ENCODE results near the gene OCA2. TPM values are rescaled to one million over a fixed set of nuclear protein-coding genes. Genes with fewer than 3 reads are reported as not detected.

Gene OCA2
- polyA plus RNA-seq, 1 donor (not counting 4 experiments of a cell fraction or from before 2014, with no cell fraction given), result 0.05 TPM

GRCh38 chr15:27826411-27826810 lies 272.7 kb downstream of the OCA2 start:
- Histone ChIP-seq H3K27ac (ENCODE audit: control insufficient read depth, insufficient read depth, low read length) (no peak overlapping the region), H3K79me2 (ENCODE audit: control insufficient read depth, insufficient read depth, low read length) (no peaks in the 10 kb centered on the region), H3K36me3 (ENCODE audit: control insufficient read depth in 2 of 2, extremely low read depth in 1 of 2, insufficient read depth in 2 of 2, low read length in 2 of 2) (no peaks in the 10 kb centered on the region), H3K4me1 (ENCODE audit: control insufficient read depth, extremely low read depth, insufficient read depth, low read length) (no peaks in the 10 kb centered on the region), H2AFZ (ENCODE audit: control insufficient read depth, low read length) (no peak overlapping the region), H3K9ac (ENCODE audit: control insufficient read depth, extremely low read depth, insufficient read depth, low read length) (no peak overlapping the region), H3K9me3 (ENCODE audit: control insufficient read depth, low read depth, low read length) (no peaks in the 10 kb centered on the region), H3K27me3 (ENCODE audit: control insufficient read depth, extremely low read depth, insufficient read depth, low read length) (no peaks in the 10 kb centered on the region), H3K4me3 (ENCODE audit: control insufficient read depth in 2 of 3, extremely low read depth in 1 of 3, insufficient read depth in 2 of 3, low read depth in 1 of 3, low read length in 3 of 3) (no peak overlapping the region), H3K4me2 (ENCODE audit: control insufficient read depth, extremely low read depth, insufficient read depth, low read depth, low read length) (no peak overlapping the region), H4K20me1 (ENCODE audit: control insufficient read depth, extremely low read depth, insufficient read depth, low read length) (no peaks in the 10 kb centered on the region), H3K9me1 (ENCODE audit: control insufficient read depth, extremely low read depth, insufficient read depth, low read length) (no peaks in the 10 kb centered on the region)
- DNase-seq (ENCODE audit: low read depth, low spot score) (no peak), FAIRE-seq (no peak)
- TF ChIP-seq EZH2 (IDR thresholded peaks at IDR 0.05; ENCODE audit: low read length), result no peak
- TF ChIP-seq CTCF (optimal IDR thresholded peaks at IDR 0.05 in 1 of 3, IDR thresholded peaks at IDR 0.05 in 1 of 3, conservative IDR thresholded peaks at IDR 0.05 in 1 of 3; ENCODE audit: extremely low read depth in 1 of 3, insufficient read depth in 2 of 3, low read length in 3 of 3), result no peak
- dilution Hi-C loops (cut with MboI; ENCODE audit: extremely low pct_ligation_motif_present, low sequenced_read_pairs), result no loop called here

GRCh38 chr15:27824841-27825422 lies 274.2 kb downstream of the OCA2 start:
- Histone ChIP-seq H3K9me1 (ENCODE audit: control insufficient read depth, extremely low read depth, insufficient read depth, low read length) (no peaks in the 10 kb centered on the region), H3K9ac (ENCODE audit: control insufficient read depth, extremely low read depth, insufficient read depth, low read length) (no peak overlapping the region), H3K36me3 (ENCODE audit: control insufficient read depth in 2 of 2, extremely low read depth in 1 of 2, insufficient read depth in 2 of 2, low read length in 2 of 2) (no peaks in the 10 kb centered on the region), H3K4me2 (ENCODE audit: control insufficient read depth, extremely low read depth, insufficient read depth, low read depth, low read length) (no peak overlapping the region), H3K4me3 (ENCODE audit: control insufficient read depth in 2 of 3, extremely low read depth in 1 of 3, insufficient read depth in 2 of 3, low read depth in 1 of 3, low read length in 3 of 3) (no peak overlapping the region), H4K20me1 (ENCODE audit: control insufficient read depth, extremely low read depth, insufficient read depth, low read length) (no peaks in the 10 kb centered on the region), H3K9me3 (ENCODE audit: control insufficient read depth, low read depth, low read length) (no peaks in the 10 kb centered on the region), H3K27me3 (ENCODE audit: control insufficient read depth, extremely low read depth, insufficient read depth, low read length) (no peaks in the 10 kb centered on the region), H3K4me1 (ENCODE audit: control insufficient read depth, extremely low read depth, insufficient read depth, low read length) (no peaks in the 10 kb centered on the region), H3K27ac (ENCODE audit: control insufficient read depth, insufficient read depth, low read length) (no peak overlapping the region), H3K79me2 (ENCODE audit: control insufficient read depth, insufficient read depth, low read length) (no peaks in the 10 kb centered on the region), H2AFZ (ENCODE audit: control insufficient read depth, low read length) (no peak overlapping the region)
- FAIRE-seq (no peak), DNase-seq (ENCODE audit: low read depth, low spot score) (no peak)
- TF ChIP-seq EZH2 (IDR thresholded peaks at IDR 0.05; ENCODE audit: low read length), result no peak
- no peak for TF ChIP-seq CTCF (optimal IDR thresholded peaks at IDR 0.05 in 1 of 3, IDR thresholded peaks at IDR 0.05 in 1 of 3, conservative IDR thresholded peaks at IDR 0.05 in 1 of 3; ENCODE audit: extremely low read depth in 1 of 3, insufficient read depth in 2 of 3, low read length in 3 of 3)
- dilution Hi-C loops (cut with MboI; ENCODE audit: extremely low pct_ligation_motif_present, low sequenced_read_pairs), result no loop called here
